Stomach smooth muscle (tissue), 2 donors: ENCODE measurements around the gene PTPRJ.

Experiments
- H3K27ac ChIP-seq: one replicate; pipeline ENCODE4 v1.7.0; 2013; ENCODE audit warnings: mild to moderate bottlenecking, low read length, inconsistent platforms
- H3K27me3 ChIP-seq, 2 donors: one replicate each; pipeline ENCODE4 v1.7.0; 2013; ENCODE audit warnings: low read length in 2 of 2; ENCODE audit not compliant: insufficient read depth in 2 of 2, control insufficient read depth in 1 of 2
- H3K36me3 ChIP-seq, 2 donors: one replicate each; pipeline ENCODE4 v1.7.0; 2013; ENCODE audit warnings: low read length in 2 of 2; ENCODE audit not compliant: control insufficient read depth in 2 of 2, insufficient read depth in 2 of 2
- H3K4me1 ChIP-seq: one replicate; pipeline ENCODE4 v1.7.0; 2013; ENCODE audit warnings: low read length; ENCODE audit not compliant: control insufficient read depth, insufficient read depth
- H3K4me3 ChIP-seq, 2 donors: one replicate each; pipeline ENCODE4 v1.7.0; 2013; ENCODE audit warnings: low read length in 2 of 2
- H3K9ac ChIP-seq, 2 donors: one replicate each; pipeline ENCODE4 v1.7.0; 2013; ENCODE audit warnings: low read length in 2 of 2, mild to moderate bottlenecking in 1 of 2
- H3K9me3 ChIP-seq, 2 donors: one replicate each; pipeline ENCODE4 v1.7.0; 2013; ENCODE audit warnings: low read length in 2 of 2; ENCODE audit not compliant: control insufficient read depth in 2 of 2
- donor health status: healthy.
- donor health status: Pancreatic carcinoma.

Gene PTPRJ

DNA sequence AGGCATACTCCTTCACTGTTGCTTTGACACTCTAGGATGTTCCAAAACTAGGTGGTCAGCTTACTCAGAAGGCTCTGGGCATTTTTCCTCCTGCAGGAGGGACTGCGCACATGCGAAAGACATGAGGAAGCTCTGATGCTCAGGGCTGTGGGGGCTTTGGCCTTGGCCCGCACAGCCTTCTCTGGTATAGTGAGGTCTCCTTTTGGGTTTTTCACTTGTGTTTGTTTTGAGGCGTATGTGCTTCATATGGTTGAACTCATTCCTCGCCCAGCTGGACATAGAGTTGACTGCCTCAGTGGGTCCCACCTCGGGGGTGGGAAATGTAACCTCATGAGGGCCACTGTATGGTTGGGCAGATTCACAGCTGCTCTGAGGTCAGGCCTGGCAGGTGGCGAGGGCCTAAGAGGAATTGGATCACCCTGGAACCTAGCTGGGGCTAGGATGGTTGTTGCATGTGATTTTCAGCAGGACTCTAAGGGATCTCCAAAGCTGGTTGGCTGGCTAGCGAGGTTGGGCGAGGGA lies 63.7 kb downstream of the PTPRJ start:
- Histone ChIP-seq H3K36me3 (peaks cover 0 to 3% of the 10 kb centered on the region in 2 donors), H3K4me1 (peaks cover 5% of the 10 kb centered on the region), H3K27me3 (no peaks in the 10 kb centered on the region), H3K9ac (no peak overlapping the region), H3K27ac (no peak overlapping the region), H3K9me3 (no peaks in the 10 kb centered on the region), H3K4me3 (no peak overlapping the region)

DNA sequence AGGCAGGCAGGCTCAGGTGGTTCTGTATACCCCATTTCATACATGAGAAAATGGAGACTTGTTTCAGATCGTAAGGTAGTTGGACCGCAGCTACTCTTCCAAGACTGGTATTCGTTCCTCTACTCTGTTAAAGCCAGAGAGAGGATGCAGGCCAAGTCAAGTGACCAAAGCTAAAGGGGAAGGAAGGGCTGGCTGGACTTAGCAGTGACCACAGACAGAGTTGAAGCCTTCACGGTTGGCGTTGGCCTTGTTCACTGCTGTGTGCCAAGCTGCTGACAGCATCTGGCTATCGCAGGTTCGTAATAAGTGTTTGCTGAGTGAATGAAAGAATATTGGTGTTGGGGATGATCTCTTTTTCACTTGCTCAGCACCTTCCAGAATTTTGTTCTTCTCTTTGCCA lies 64.2 kb downstream of the PTPRJ start:
- no peaks in the 10 kb centered on the region for H3K9me3 ChIP-seq
- H3K9ac ChIP-seq = no peak overlapping the region
- H3K36me3 ChIP-seq = peaks cover 0 to 3% of the 10 kb centered on the region in 2 donors
- no peak overlapping the region for H3K27ac ChIP-seq
- H3K4me1 ChIP-seq = peaks cover 5% of the 10 kb centered on the region
- H3K4me3 ChIP-seq = no peak overlapping the region
- H3K27me3 ChIP-seq = no peaks in the 10 kb centered on the region

DNA sequence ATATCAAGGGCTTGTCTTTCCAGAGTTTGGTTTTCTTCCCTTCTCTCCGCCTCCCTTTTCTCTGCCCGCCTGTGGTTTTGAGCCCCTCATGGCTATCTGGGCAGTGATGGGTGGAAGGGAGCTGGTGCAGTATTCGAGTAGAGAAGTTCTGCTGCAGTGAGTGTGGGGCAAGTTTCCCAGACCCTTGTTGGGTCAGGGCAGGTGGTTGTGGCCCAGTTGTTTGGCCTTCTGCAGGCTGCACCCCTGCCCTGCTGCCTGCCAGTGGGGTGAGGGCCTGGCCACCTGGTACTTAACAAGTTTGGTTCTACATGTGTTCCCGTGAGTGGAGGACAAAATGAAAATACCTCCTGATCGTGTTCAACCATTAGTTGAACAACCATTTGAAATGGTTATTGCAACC lies 65.2 kb downstream of the PTPRJ start:
- no peaks in the 10 kb centered on the region for H3K27me3 ChIP-seq
- peaks cover 0 to 3% of the 10 kb centered on the region in 2 donors for H3K36me3 ChIP-seq
- no peak overlapping the region for H3K9ac ChIP-seq
- no peak overlapping the region for H3K27ac ChIP-seq
- H3K9me3 ChIP-seq = no peaks in the 10 kb centered on the region
- H3K4me1 ChIP-seq = peaks cover 5% of the 10 kb centered on the region
- no peak overlapping the region for H3K4me3 ChIP-seq

- no peaks in the 10 kb centered on the region for H3K36me3 ChIP-seq
- H3K27ac ChIP-seq = no peak overlapping the region
- peaks cover 12% of the 10 kb centered on the region for H3K4me1 ChIP-seq
- no peak overlapping the region for H3K9ac ChIP-seq
- no peak overlapping the region for H3K4me3 ChIP-seq
- H3K27me3 ChIP-seq = no peaks in the 10 kb centered on the region
- peaks cover 0 to 3% of the 10 kb centered on the region in 2 donors for H3K9me3 ChIP-seq
Measured at GRCh38 chr11:48047616-48048015, 67.3 kb downstream of the PTPRJ start.

DNA sequence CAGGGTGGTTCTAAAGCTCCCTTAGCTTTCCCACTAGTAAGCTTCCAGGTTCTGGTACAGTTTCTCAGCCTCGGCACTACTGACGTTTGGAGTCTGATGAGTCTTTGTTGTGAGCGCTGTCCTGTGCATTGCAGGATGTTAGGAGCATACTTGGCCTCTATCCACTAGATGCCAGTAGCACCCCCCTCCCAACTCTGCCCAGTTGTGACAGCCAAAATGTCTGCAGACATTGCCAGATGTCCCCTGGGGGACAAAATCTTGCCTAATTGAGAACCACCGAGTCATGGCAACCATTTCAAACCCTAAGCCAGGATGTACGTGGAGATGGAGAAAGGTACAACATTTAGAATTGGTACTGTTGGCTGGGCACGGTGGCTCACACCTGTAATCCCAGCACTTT lies 68.7 kb downstream of the PTPRJ start:
- Histone ChIP-seq H3K4me3 (no peak overlapping the region), H3K9ac (no peak overlapping the region), H3K36me3 (no peaks in the 10 kb centered on the region), H3K27me3 (no peaks in the 10 kb centered on the region), H3K27ac (no peak overlapping the region), H3K4me1 (peaks cover 11% of the 10 kb centered on the region), H3K9me3 (peaks cover 0 to 3% of the 10 kb centered on the region in 2 donors)

GRCh38 chr11:48050304-48050703 lies 69.9 kb downstream of the PTPRJ start:
- no peak overlapping the region for H3K4me3 ChIP-seq
- peaks cover 0 to 3% of the 10 kb centered on the region in 2 donors for H3K9me3 ChIP-seq
- no peak overlapping the region for H3K9ac ChIP-seq
- H3K27ac ChIP-seq = no peak overlapping the region
- no peaks in the 10 kb centered on the region for H3K27me3 ChIP-seq
- H3K4me1 ChIP-seq = peaks cover 15% of the 10 kb centered on the region
- no peaks in the 10 kb centered on the region for H3K36me3 ChIP-seq

DNA sequence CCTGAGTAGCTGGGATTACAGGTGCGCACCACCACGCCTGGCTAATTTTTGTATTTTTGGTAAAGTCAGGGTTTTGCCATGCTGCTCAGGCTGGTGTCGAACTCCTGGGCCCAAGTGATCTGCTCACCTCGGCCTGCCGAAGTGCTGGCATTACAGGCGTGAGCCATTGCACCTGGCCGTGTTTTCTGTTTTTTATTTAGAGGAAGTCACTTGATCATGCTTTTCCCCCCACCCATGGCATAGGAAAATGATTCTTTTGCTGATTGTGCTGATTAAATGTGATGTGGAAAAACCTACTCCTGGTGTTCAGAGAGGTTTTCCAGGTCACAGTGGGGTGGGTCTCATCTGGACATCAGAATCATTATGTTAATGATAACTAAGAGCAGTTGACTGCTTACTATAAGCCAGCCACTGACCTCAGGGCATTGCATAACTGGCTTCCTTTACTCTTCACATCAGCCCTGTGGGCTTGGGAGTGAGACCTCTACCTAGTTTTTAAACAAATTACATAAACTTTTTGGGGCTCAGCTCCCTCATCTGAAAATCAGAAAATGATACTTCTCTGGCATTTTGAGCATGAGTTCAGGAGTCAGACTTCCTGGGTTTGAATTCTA lies 71.0 kb downstream of the PTPRJ start:
- no peaks in the 10 kb centered on the region for H3K36me3 ChIP-seq
- H3K4me1 ChIP-seq = peaks cover 22% of the 10 kb centered on the region
- no peak overlapping the region for H3K27ac ChIP-seq
- no peaks in the 10 kb centered on the region for H3K27me3 ChIP-seq
- H3K4me3 ChIP-seq = no peak overlapping the region
- H3K9me3 ChIP-seq = peaks cover 0 to 3% of the 10 kb centered on the region in 2 donors
- no peak overlapping the region for H3K9ac ChIP-seq

- Histone ChIP-seq H3K27me3 (no peaks in the 10 kb centered on the region), H3K9me3 (peaks cover 0 to 3% of the 10 kb centered on the region in 2 donors), H3K4me3 (no peak overlapping the region), H3K27ac (no peak overlapping the region), H3K4me1 (peaks cover 22% of the 10 kb centered on the region), H3K36me3 (no peaks in the 10 kb centered on the region), H3K9ac (no peak overlapping the region)
Measured at GRCh38 chr11:48052183-48053044, 72.1 kb downstream of the PTPRJ start.

GRCh38 chr11:48054994-48055291 lies 74.6 kb downstream of the PTPRJ start:
- Histone ChIP-seq H3K4me1 (peaks cover 22% of the 10 kb centered on the region), H3K9me3 (peaks cover 0 to 3% of the 10 kb centered on the region in 2 donors), H3K36me3 (no peaks in the 10 kb centered on the region), H3K27ac (no peak overlapping the region), H3K4me3 (no peak overlapping the region), H3K9ac (no peak overlapping the region), H3K27me3 (no peaks in the 10 kb centered on the region)

DNA sequence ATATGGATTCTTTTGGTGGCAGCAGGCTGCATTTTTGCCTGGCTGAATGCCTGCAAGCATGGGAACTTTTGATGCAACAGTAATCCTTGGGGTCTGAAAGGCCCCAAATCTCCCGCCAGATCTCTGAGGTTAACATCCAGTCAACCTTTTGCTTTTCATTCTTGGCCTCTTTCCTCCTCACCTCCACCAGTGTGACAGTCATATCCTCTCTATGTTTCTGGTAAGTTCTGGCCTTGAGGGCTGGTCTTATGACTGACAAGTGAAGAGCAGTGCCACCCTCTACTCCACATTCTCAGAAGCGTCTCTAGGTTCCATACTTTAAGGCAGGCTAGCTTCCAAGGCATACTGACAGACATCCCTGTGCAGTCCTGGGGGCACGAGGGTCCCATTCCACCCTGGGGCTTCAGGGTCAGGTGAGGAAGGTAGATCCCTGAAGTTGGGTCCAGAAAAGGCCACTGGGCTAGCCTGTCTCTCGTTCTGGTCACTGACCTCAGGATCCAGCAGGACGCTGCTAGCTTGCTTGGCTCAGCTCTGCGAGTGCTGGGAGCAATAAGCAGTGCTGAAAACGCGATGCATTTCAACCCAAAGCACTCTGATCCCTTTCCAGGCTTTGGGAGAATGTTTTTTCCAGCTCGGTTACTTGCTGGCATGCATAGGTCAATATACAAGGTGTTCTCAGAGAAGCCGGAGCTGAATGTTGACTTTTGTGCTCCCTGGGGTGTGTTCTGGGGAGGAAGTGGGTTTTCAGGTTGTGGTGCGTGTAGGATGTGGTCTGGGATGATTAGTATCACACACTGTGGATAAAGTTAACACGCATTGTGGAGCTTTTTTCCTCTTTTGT lies 75.2 kb downstream of the PTPRJ start:
- Histone ChIP-seq H3K4me1 (peaks cover 22% of the 10 kb centered on the region), H3K9ac (peak overlapping the region in 1 of 2 donors; percentile 42), H3K27me3 (no peaks in the 10 kb centered on the region), H3K27ac (no peak overlapping the region), H3K9me3 (peaks cover 0 to 3% of the 10 kb centered on the region in 2 donors), H3K4me3 (no peak overlapping the region), H3K36me3 (no peaks in the 10 kb centered on the region)
